GM18507 (cell line): Measurements from ENCODE around the gene DISP3.

Experiments
- DNase-seq: peaks from one replicate; pipeline ENCODE4 v3.0.0; 2011; ENCODE audit warnings: low read depth; ENCODE audit not compliant: insufficient read length; ENCODE audit errors: extremely low spot score
- FAIRE-seq: peaks from 2 replicates; lab custom pipeline; 2011; peaks lifted over from hg19 to GRCh38; lab: Jason Lieb, UNC

Gene DISP3

DNA sequence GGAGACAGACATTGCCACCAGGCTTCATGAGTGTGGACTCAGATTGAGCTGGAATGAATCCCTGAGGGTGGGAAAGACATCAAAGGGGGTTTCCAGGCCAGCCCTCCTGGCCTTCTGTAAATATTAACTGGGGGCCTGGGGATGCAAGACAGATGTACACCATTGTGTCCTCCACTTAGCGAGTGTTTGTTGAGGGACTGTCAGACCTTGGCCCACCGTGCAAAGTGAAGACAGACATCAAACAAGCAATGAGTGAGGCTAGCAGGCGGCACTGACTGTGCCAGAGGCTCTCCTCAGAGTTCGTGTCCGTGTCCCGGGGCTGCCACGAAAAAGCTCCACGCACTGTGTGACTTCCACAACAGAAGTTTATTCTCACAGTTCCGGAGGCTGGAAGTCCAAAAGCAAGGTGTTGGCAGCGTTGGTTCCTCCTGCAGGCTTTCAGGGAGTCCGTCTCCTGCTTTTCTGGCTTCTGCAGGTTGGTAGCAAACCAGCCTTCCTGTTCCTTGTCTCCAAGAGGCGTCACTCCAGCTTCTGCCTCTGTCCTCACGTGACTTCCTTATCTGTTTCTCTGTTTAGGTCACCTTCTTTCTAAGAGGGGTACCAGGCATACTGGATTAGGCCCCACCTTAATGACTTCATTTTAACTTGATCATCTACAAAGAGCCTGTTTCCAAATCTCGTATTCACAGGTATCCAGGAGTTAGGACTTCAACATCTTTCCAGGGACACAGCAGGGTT, 59.1 kb downstream of the DISP3 start:
- FAIRE-seq (no peak), DNase-seq (no peak)

DNA sequence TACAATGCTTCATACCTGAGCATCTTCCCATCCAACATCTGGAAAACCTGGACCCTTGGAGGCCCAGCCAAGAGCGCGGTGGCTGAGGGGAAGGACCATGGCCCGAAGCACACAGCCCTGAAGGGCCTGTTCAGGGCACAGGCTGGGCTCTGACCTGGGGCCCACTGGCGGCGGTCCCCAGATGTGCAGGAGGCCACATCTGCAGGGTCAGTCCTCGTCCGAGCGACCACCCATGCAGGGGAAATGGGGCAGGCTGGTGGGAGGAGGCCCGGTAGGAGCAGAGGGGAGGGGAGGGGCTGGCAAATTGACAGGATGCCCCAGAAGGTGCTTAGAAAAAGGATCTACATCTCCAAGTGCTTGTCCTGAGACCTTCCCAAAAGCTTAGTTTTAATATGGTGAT, 59.9 kb downstream of the DISP3 start:
- DNase-seq, result no peak
- FAIRE-seq, result no peak

- FAIRE-seq, result no peak
- DNase-seq, result no peak
Measured at GRCh38 chr1:11539850-11540772, 61.2 kb downstream of the DISP3 start.

DNA sequence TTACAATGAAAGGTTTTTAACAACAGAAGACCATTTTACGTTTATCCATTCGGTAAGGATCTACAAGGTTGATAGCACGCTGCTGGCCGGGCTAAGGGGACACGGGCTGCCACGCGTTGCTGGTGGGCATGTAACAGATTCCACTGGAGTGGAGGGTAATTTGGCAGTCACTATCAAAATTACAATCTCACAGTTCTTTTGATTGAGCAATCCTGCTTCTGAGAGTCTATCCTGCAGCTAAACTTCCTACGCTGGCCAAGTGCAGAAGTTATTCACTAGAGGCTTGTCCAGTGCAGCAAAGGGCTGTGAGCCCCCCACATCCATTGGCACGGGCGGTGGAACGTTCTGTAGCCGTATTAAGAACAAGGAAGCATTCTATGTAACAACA, 61.8 kb downstream of the DISP3 start:
- no peak for FAIRE-seq

GRCh38 chr1:11541236-11541635, 62.3 kb downstream of the DISP3 start:
- DNase-seq, result no peak

More for the DNA sequence above, 61.8 kb downstream of the DISP3 start:
- DNase-seq, result no peak

GRCh38 chr1:11541956-11542355, 63.0 kb downstream of the DISP3 start:
- no peak for DNase-seq
- FAIRE-seq, result no peak

More at GRCh38 chr1:11541236-11541635, 62.3 kb downstream of the DISP3 start:
- FAIRE-seq, result no peak

- FAIRE-seq (no peak), DNase-seq (no peak)
Measured at GRCh38 chr1:11543392-11543791, 64.4 kb downstream of the DISP3 start.

- DNase-seq (no peak), FAIRE-seq (no peak)
Measured at GRCh38 chr1:11543796-11544195, 64.8 kb downstream of the DISP3 start.

GRCh38 chr1:11546456-11546855, 67.5 kb downstream of the DISP3 start:
- no peak for DNase-seq
- no peak for FAIRE-seq

GRCh38 chr1:11550664-11551283, 71.8 kb downstream of the DISP3 start:
- DNase-seq (no peak), FAIRE-seq (no peak)

- DNase-seq (no peak), FAIRE-seq (no peak)
Measured at GRCh38 chr1:11558276-11558675, 79.3 kb downstream of the DISP3 start.

- FAIRE-seq (no peak), DNase-seq (no peak)
Measured at GRCh38 chr1:11558871-11559590, 80.1 kb downstream of the DISP3 start.

DNA sequence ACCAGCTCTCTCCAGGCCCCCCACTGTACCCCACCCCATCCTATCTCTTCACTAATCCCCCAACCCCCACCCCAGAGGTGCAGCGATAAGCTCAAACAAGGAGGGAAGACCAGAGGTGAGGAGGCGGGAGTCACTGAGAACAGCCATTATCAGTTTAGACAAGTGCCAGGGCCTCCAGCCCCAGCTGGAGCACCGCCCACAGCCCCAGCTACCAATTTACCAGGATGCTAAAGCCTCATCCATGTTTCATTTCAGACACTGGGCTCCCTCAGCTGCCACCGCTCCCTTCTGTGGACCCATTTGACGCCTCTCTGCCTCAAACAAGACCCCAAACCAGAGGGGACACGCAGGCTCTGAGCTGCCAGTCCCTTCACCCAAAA, 80.6 kb downstream of the DISP3 start:
- FAIRE-seq (no peak), DNase-seq (no peak)

DNA sequence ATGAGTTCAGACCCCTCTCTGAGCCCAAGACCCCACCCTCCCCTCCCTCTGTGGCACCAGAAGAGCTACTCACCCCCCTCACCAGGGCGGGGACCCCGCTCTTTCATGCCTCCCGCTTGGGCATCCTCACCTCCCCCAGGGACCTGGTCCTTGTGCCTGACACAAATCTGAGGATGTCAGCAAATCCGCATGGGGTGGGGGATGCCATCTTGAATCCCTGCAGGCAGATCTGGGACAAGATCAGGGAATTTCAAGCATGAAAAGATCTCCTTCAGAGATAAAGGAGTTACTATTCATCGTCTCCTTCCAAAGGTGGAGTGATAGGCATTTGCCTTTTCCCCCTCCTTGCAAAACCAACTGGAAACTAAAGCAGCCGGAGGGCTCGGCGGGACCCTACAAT, 81.1 kb downstream of the DISP3 start:
- no peak for FAIRE-seq
- no peak for DNase-seq

DNA sequence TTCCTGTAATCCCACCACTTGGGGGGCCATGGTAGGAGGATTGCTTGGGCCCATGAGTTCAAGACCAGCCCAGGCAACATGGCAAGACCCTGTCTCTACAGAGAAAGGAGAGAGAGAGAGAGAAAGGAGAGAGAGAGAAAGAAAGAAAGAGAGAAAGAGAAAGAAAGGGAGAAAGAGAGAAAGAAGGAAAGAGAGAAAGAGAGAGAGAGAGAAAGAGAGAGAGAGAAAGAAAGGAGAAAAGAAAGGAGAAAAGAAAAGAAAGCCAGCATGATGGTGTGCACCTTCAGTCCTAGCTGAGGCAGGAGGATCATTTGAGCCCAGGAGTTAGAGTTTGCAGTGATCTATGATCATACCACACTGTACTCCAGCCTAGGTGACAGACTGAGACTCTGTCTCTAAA, 82.8 kb downstream of the DISP3 start:
- DNase-seq (no peak), FAIRE-seq (no peak)

DNA sequence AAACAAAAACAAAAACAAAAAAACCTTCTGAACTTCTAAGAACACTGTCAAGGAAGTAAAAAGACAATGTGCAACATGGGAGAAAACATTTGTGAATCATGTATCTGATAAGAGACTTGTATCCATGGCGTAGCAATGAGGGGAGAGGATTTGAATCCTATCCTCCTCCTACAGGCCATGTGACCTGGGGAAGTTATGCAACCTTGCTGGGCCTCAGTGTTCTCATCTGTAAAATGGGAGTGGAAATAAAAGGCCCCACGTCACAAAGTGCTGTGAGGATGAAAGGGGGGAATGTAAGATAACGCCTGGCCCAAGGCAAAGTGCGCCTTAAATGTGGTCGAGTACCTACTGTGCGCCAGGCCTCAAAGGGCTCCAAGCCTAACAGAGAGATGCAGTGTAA, 83.7 kb downstream of the DISP3 start:
- FAIRE-seq, result no peak
- DNase-seq, result no peak

DNA sequence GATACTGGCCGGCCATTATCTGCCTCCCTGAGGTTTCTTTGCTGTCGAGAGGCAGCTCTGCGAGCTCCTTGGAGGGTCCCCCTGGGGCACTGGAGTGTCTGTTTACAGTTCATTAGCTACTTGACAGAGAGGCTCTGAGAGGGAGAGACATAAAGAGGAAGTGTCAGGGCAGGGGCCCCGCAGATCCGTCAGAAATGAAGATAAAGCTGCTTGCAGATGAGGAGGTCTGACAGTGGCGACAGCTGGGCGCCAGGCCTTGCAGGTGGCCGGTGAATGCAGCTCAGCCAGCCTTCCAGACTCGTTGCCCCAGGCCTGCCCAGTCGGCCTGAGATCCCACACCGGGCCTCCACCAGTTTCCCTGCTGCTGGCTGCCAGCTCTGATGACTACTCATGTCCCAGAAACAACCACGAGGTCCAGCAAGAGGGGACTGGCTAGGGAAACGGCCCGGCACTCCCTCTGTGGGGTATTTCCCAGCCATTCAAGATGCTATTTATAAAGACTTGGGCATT, 84.7 kb downstream of the DISP3 start:
- DNase-seq (peak; percentile 9), FAIRE-seq (no peak)

- DNase-seq (no peak), FAIRE-seq (no peak)
Measured at GRCh38 chr1:11564237-11564636, 85.3 kb downstream of the DISP3 start.

- FAIRE-seq, result no peak
- no peak for DNase-seq
Measured at GRCh38 chr1:11566042-11566850, 87.3 kb downstream of the DISP3 start.
